Testis (tissue), 2 donors: ENCODE data around the gene STBD1.

Experiments
- CTCF ChIP-seq, 3 experiments: fragments of 450-650 bp in 2 of 3; fragments of 200-600 bp in 1 of 3; sonication (generic) in 1 of 3; IDR thresholded peaks; one replicate each; pipeline ENCODE4 v1.5.1; 2016 to 2019; ENCODE audit warnings: antibody characterized with exemption in 3 of 3, mild to moderate bottlenecking in 2 of 3, moderate library complexity in 1 of 3
- POLR2A ChIP-seq: fragments of 450-650 bp; IDR thresholded peaks from one replicate; pipeline ENCODE4 v1.6.1; 2017; ENCODE audit warnings: antibody characterized with exemption, mild to moderate bottlenecking, moderate library complexity

GRCh38 chr4:76326515-76326914 is 20.0 kb downstream of the STBD1 start:
- TF ChIP-seq CTCF (IDR thresholded peaks at IDR 0.05) = no peak
- TF ChIP-seq POLR2A = no peak
